ENCODE measurements around the gene SLC45A2. TPM values are rescaled to one million over a fixed set of nuclear protein-coding genes. Genes with fewer than 3 reads are reported as not detected.
A peak's percentile ranks its signal among the peaks of the same experiment; 100 is the strongest.
"Not testable (repeated sequence)": the region's sequence is repeated elsewhere in the genome, so short reads cannot be mapped to it uniquely, and the experiment has no call there.

SLC45A2 gene
- total RNA-seq, 1 experiment from 2014 or later, result not detected

GRCh38 chr5:33936381-33937016 lies 48.0 kb downstream of the SLC45A2 start, which contains the start of gene RXFP3:
Gene RXFP3, plus strand, starts transcription at chr5:33936386. Its CDS starts 355 bp downstream, at chr5:33936741.
- no peak within 1 kb of the TSS for H3K4me3 ChIP-seq
- H3K36me3 ChIP-seq, result no peaks in the 10 kb centered on the region
- H3K4me1 ChIP-seq, result no peaks in the 10 kb centered on the region
- DNase-seq, result no peak
- H3K9me3 ChIP-seq (replicated peaks), result no peaks in the 10 kb centered on the region
- no peaks in the 10 kb centered on the region for H3K27me3 ChIP-seq
- no peak within 1 kb of the TSS for H3K27ac ChIP-seq

- no peak overlapping the region for H3K4me3 ChIP-seq
These were observed 48.5 kb downstream of the SLC45A2 start for GRCh38 chr5:33936004-33936380.

GRCh38 chr5:33934176-33934575 lies 50.3 kb downstream of the SLC45A2 start:
- Histone ChIP-seq H3K4me1 (no peaks in the 10 kb centered on the region), H3K36me3 (no peaks in the 10 kb centered on the region), H3K9me3 (replicated peaks) (no peaks in the 10 kb centered on the region), H3K27ac (no peak overlapping the region), H3K27me3 (no peaks in the 10 kb centered on the region), H3K4me3 (no peak overlapping the region)
- DNase-seq, result no peak

More at GRCh38 chr5:33936004-33936380, 48.5 kb downstream of the SLC45A2 start:
- no peak for DNase-seq
- Histone ChIP-seq H3K9me3 (replicated peaks) (no peaks in the 10 kb centered on the region), H3K4me1 (no peaks in the 10 kb centered on the region), H3K27ac (no peak overlapping the region), H3K27me3 (no peaks in the 10 kb centered on the region), H3K36me3 (no peaks in the 10 kb centered on the region)

GRCh38 chr5:33933723-33934169 lies 50.7 kb downstream of the SLC45A2 start:
- DNase-seq, result no peak
- Histone ChIP-seq H3K27me3 (no peaks in the 10 kb centered on the region), H3K36me3 (no peaks in the 10 kb centered on the region), H3K9me3 (replicated peaks) (no peaks in the 10 kb centered on the region), H3K4me3 (no peak overlapping the region), H3K4me1 (no peaks in the 10 kb centered on the region), H3K27ac (no peak overlapping the region)

- H3K27ac ChIP-seq, result no peak overlapping the region
- H3K4me3 ChIP-seq, result no peak overlapping the region
- no peaks in the 10 kb centered on the region for H3K4me1 ChIP-seq
- no peaks in the 10 kb centered on the region for H3K9me3 ChIP-seq (replicated peaks)
- no peaks in the 10 kb centered on the region for H3K27me3 ChIP-seq
- H3K36me3 ChIP-seq, result no peaks in the 10 kb centered on the region
- DNase-seq, result no peak
These were observed 53.4 kb downstream of the SLC45A2 start for GRCh38 chr5:33931136-33931535.

- H3K27me3 ChIP-seq, result no peaks in the 10 kb centered on the region
- H3K4me3 ChIP-seq, result no peak overlapping the region
- no peaks in the 10 kb centered on the region for H3K9me3 ChIP-seq (replicated peaks)
- H3K36me3 ChIP-seq, result no peaks in the 10 kb centered on the region
- no peak for DNase-seq
- no peaks in the 10 kb centered on the region for H3K4me1 ChIP-seq
- H3K27ac ChIP-seq, result no peak overlapping the region
These were observed 54.4 kb downstream of the SLC45A2 start for GRCh38 chr5:33929925-33930690.

GRCh38 chr5:33928283-33928682 lies 56.2 kb downstream of the SLC45A2 start:
- Histone ChIP-seq H3K36me3 (no peaks in the 10 kb centered on the region), H3K9me3 (replicated peaks) (no peaks in the 10 kb centered on the region), H3K27me3 (no peaks in the 10 kb centered on the region), H3K4me3 (no peak overlapping the region), H3K4me1 (no peaks in the 10 kb centered on the region), H3K27ac (no peak overlapping the region)
- DNase-seq, result no peak

GRCh38 chr5:33927685-33928084 lies 56.8 kb downstream of the SLC45A2 start:
- no peak for DNase-seq
- no peak overlapping the region for H3K4me3 ChIP-seq

DNA sequence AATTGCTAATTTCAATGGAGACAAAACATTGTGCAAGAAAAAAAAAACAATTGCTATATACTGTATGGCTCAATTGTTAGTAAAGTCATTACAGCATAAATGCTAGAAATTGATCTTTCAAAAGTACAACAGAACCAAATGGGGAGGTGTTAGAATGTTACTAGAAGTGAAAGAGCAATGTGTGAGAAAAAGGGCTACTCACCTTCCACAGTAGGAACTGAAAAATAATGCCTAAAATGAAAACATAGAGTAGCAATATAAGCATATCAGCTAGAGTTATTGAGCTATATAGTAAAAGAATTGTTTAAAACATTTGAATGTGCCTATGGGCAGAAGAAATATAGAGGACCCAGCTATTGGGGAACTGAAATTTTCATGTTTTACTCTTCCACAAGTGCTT lies 59.2 kb downstream of the SLC45A2 start:
- Histone ChIP-seq H3K36me3 (no peaks in the 10 kb centered on the region), H3K27ac (no peak overlapping the region), H3K9me3 (replicated peaks) (no peaks in the 10 kb centered on the region), H3K4me3 (no peak overlapping the region), H3K27me3 (no peaks in the 10 kb centered on the region), H3K4me1 (no peaks in the 10 kb centered on the region)
- DNase-seq, result no peak

More at GRCh38 chr5:33927685-33928084, 56.8 kb downstream of the SLC45A2 start:
- H3K27ac ChIP-seq, result no peak overlapping the region
- no peaks in the 10 kb centered on the region for H3K9me3 ChIP-seq (replicated peaks)
- no peaks in the 10 kb centered on the region for H3K4me1 ChIP-seq
- no peaks in the 10 kb centered on the region for H3K27me3 ChIP-seq
- H3K36me3 ChIP-seq, result no peaks in the 10 kb centered on the region

GRCh38 chr5:33921002-33921401 lies 63.5 kb downstream of the SLC45A2 start:
- H3K9me3 ChIP-seq (replicated peaks), result no peaks in the 10 kb centered on the region
- H3K36me3 ChIP-seq, result no peaks in the 10 kb centered on the region
- H3K27ac ChIP-seq, result no peak overlapping the region
- DNase-seq, result no peak
- no peaks in the 10 kb centered on the region for H3K4me1 ChIP-seq
- no peaks in the 10 kb centered on the region for H3K27me3 ChIP-seq
- no peak overlapping the region for H3K4me3 ChIP-seq

GRCh38 chr5:33914844-33915243 lies 69.6 kb downstream of the SLC45A2 start:
- not testable (repeated sequence) for H3K27ac ChIP-seq; H3K4me1 ChIP-seq; H3K36me3 ChIP-seq; DNase-seq; H3K9me3 ChIP-seq (replicated peaks); H3K27me3 ChIP-seq; H3K4me3 ChIP-seq

DNA sequence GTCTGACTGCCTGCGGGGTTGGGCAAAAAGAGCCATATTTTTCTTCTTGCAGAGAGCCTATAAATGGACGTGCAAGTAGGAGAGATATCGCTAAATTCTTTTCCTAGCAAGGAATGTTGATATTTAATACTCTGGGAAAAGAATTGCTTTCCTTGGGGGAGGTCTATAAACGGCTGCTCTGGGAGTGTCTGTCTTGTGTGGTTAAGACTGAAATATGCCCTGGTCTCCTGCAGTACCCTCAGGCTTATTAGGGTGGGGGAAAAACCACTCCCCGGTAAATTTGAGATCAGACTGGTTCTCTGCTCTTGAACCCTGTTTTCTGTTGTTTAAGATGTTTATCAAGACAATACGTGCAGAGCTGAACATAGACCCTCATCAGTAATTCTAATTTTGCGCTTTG lies 78.2 kb downstream of the SLC45A2 start:
- H3K27me3 ChIP-seq, H3K27ac ChIP-seq, H3K4me1 ChIP-seq, H3K36me3 ChIP-seq, H3K4me3 ChIP-seq: not testable (repeated sequence)
- H3K9me3 ChIP-seq (replicated peaks), result peaks cover 14% of the 10 kb centered on the region
- DNase-seq, result peak; percentile 21 to 34

GRCh38 chr5:33905381-33905780 lies 79.1 kb downstream of the SLC45A2 start:
- Histone ChIP-seq H3K4me1 (no peaks in the 10 kb centered on the region), H3K27ac (no peak overlapping the region), H3K9me3 (replicated peaks) (peaks cover 14% of the 10 kb centered on the region), H3K27me3 (no peaks in the 10 kb centered on the region), H3K36me3 (no peaks in the 10 kb centered on the region), H3K4me3 (no peak overlapping the region)
- no peak for DNase-seq

DNA sequence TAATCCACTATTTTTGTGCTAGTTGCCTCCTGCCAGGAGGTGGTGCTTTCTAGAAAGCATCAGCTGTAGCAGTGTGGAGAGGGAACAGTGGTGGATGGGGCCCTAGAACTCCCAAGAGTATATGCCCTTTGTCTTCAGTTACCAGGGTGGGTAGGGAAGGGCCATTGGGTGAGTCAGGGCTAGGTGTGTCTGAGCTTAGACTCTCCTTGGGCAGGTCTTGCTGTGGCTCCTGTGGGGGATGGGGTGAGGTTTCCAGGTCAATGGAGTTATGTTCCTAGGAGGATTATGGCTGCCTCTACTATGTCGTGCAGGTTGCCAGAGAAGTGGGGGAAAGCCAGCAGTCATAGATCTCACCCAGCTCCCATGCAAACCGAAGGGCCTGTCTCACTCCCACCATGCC lies 81.4 kb downstream of the SLC45A2 start:
- H3K4me1 ChIP-seq, result no peaks in the 10 kb centered on the region
- no peaks in the 10 kb centered on the region for H3K36me3 ChIP-seq
- DNase-seq, result no peak
- peaks cover 14% of the 10 kb centered on the region for H3K9me3 ChIP-seq (replicated peaks)
- H3K4me3 ChIP-seq, result no peak overlapping the region
- no peaks in the 10 kb centered on the region for H3K27me3 ChIP-seq
- no peak overlapping the region for H3K27ac ChIP-seq

- Histone ChIP-seq H3K36me3 (no peaks in the 10 kb centered on the region), H3K4me3 (no peak overlapping the region), H3K4me1 (no peaks in the 10 kb centered on the region), H3K9me3 (replicated peaks) (peaks cover 5% of the 10 kb centered on the region), H3K27ac (no peak overlapping the region), H3K27me3 (no peaks in the 10 kb centered on the region)
- DNase-seq, result no peak
These were observed 83.3 kb downstream of the SLC45A2 start for GRCh38 chr5:33901156-33901555.
